ENCODE results near the gene ZBTB16. TPM values are rescaled to one million over a fixed set of nuclear protein-coding genes. Genes with fewer than 3 reads are reported as not detected.

Gene ZBTB16
- total and polyA plus RNA-seq, 2 of the 4 experiments (the other 2 are of a cell fraction): not detected

GRCh38 chr11:114277637-114278341, 218.3 kb downstream of the ZBTB16 start:
- peaks cover 2% of the 10 kb centered on the region; the same call in 1 of the 2 replicates for H3K9me3 ChIP-seq (ENCODE audit: control insufficient read depth, insufficient read depth, low read length)
- H3K56ac ChIP-seq (ENCODE audit: extremely low read depth, insufficient read depth, low read length): no peak overlapping the region
- H2BK20ac ChIP-seq (ENCODE audit: low read depth, low read length): no peak overlapping the region
- no peak overlapping the region for H4K91ac ChIP-seq (ENCODE audit: insufficient read depth, low read depth, low read length)
- in situ Hi-C loops (cut with MboI; ENCODE audit: low sequenced_read_pairs): no loop called here
- H3K36me3 ChIP-seq (ENCODE audit: control insufficient read depth, insufficient read depth, low read length): no peaks in the 10 kb centered on the region
- no peak overlapping the region for H2BK120ac ChIP-seq (ENCODE audit: low read depth, low read length)
- no peak overlapping the region for H3K4me2 ChIP-seq (ENCODE audit: low read depth, low read length)
- no peaks in the 10 kb centered on the region for H4K20me1 ChIP-seq (ENCODE audit: insufficient read depth, low read length)
- H4K5ac ChIP-seq (ENCODE audit: low read depth, low read length): no peak overlapping the region
- no TSS peak for BruUV-seq (replicated peaks)
- POLR2A ChIA-PET (ENCODE audit: unreplicated experiment): no interaction called here
- WGBS, 2 experiments (ENCODE audit: extremely low coverage in 2 of 2, insufficient read length in 1 of 2): 63% methylated on average over 1 of the region's 11 CpGs; no CpG with 5 or more reads in 1 of the 2 experiments
- peaks cover 3% of the 10 kb centered on the region; the same call in 1 of the 2 replicates for H3K9me1 ChIP-seq (ENCODE audit: insufficient read depth, low read length)
- no peak overlapping the region for H2BK5ac ChIP-seq (ENCODE audit: low read depth, low read length, poor library complexity, severe bottlenecking)
- ATAC-seq (ENCODE audit: low read depth) (no peak), DNase-seq (no peak)
- H3K14ac ChIP-seq (replicated peaks; ENCODE audit: low read depth, low read length): no peak overlapping the region
- no peak overlapping the region for H2BK15ac ChIP-seq (ENCODE audit: low read depth, low read length)
- H4K8ac ChIP-seq (ENCODE audit: low read depth in 2 of 2, low read length in 2 of 2): no peak overlapping the region
- H3K4ac ChIP-seq (ENCODE audit: low read depth, low read length): no peak overlapping the region
- H3K79me1 ChIP-seq (ENCODE audit: low read depth in 1 of 2, low read length in 2 of 2): no peaks in the 10 kb centered on the region
- H2AK9ac ChIP-seq (replicated peaks; ENCODE audit: low read depth, low read length, poor library complexity): no peak overlapping the region
- peaks cover 10% of the 10 kb centered on the region for H3K4me1 ChIP-seq (ENCODE audit: control insufficient read depth, insufficient read depth, low read length)
- no peak overlapping the region for H3K18ac ChIP-seq (ENCODE audit: low read depth, low read length)
- dilution Hi-C loops (cut with HindIII; ENCODE audit: low sequenced_read_pairs, unreplicated experiment): no loop called here
- H3K27ac ChIP-seq (ENCODE audit: insufficient read depth, low read length): no peak overlapping the region
- H2AK5ac ChIP-seq (ENCODE audit: low read depth, low read length): no peak overlapping the region
- CTCF ChIA-PET: no interaction called here
- TF ChIP-seq RFX5 (IDR thresholded peaks at IDR 0.05; ENCODE audit: low read depth, low read length) (no peak), RAD21 (IDR thresholded peaks at IDR 0.05; ENCODE audit: low read length) (no peak), ELK1 (IDR thresholded peaks at IDR 0.05; ENCODE audit: borderline replicate concordance, low read depth, low read length) (no peak), CHD1 (IDR thresholded peaks at IDR 0.05; ENCODE audit: low read depth, low read length) (no peak), POLR2A (IDR thresholded peaks at IDR 0.05; ENCODE audit: low read depth, low read length) (no peak), SMC3 (IDR thresholded peaks at IDR 0.05; ENCODE audit: low read depth, low read length) (no peak), MAZ (IDR thresholded peaks at IDR 0.05; ENCODE audit: borderline replicate concordance, low read depth, low read length) (no peak), RCOR1 (IDR thresholded peaks at IDR 0.05; ENCODE audit: insufficient replicate concordance, low read length) (no peak), USF2 (IDR thresholded peaks at IDR 0.05; ENCODE audit: low read depth, low read length) (no peak), MAFK (IDR thresholded peaks at IDR 0.05; ENCODE audit: low read depth, low read length) (no peak), CTCF (conservative IDR thresholded peaks at IDR 0.05; ENCODE audit: low read depth, low read length) (no peak), NFE2L2 (IDR thresholded peaks at IDR 0.05; ENCODE audit: low read depth, low read length) (no peak), MXI1 (IDR thresholded peaks at IDR 0.05; ENCODE audit: borderline replicate concordance, low read depth, low read length) (no peak), BHLHE40 (IDR thresholded peaks at IDR 0.05; ENCODE audit: low read depth, low read length) (no peak), CEBPB (IDR thresholded peaks at IDR 0.05; ENCODE audit: low read depth, low read length) (no peak), FOS (IDR thresholded peaks at IDR 0.05; ENCODE audit: low read depth, low read length) (no peak)
- no peak overlapping the region for H3K4me3 ChIP-seq (ENCODE audit: insufficient read depth, low read depth, low read length)
- H3K9ac ChIP-seq (ENCODE audit: low read depth, low read length): no peak overlapping the region
- peaks cover 15% of the 10 kb centered on the region for H3K27me3 ChIP-seq (ENCODE audit: control insufficient read depth, insufficient read depth, low read length)
- no peak overlapping the region for H3K23ac ChIP-seq (ENCODE audit: low read depth, low read length)
- H2AFZ ChIP-seq (replicated peaks; ENCODE audit: low read length, poor library complexity): no peak overlapping the region
- intact Hi-C loops (cut with micrococcal nuclease): no loop called here

Data from IMR-90 (cell line).